Activated CD8-positive, alpha-beta T cell treated with anti-CD3 and anti-CD28 coated beads for 36 hours (primary cell): ENCODE results near the gene JTB. TPM values are rescaled to one million over a fixed set of nuclear protein-coding genes. Genes with fewer than 3 reads are reported as not detected.
"Not testable (repeated sequence)": the region's sequence is repeated elsewhere in the genome, so short reads cannot be mapped to it uniquely, and the experiment has no call there.

Source experiments
- ATAC-seq: fragments of 200-7000 bp; cut with Tn5 transposase; one replicate; pipeline ENCODE4 v1.10.0; 2021; ENCODE audit warnings: mild to moderate bottlenecking, moderate library complexity
- CTCF ChIA-PET: fragments of 350-600 bp; sonication (Branson Sonifier 250); formaldehyde crosslinking; loops from one replicate; lab custom pipeline; 2021; ENCODE audit warnings: antibody characterized with exemption; lab: Charles Lee
- POLR2A ChIA-PET: fragments of 350-600 bp; sonication (Branson Sonifier 250); formaldehyde crosslinking; loops from one replicate; lab custom pipeline; 2021; ENCODE audit warnings: antibody characterized with exemption; lab: Charles Lee
- DNase-seq: peaks from one replicate; pipeline ENCODE4 v3.0.0-alpha.2; 2020
- H3K27ac Mint-ChIP-seq: one replicate; pipeline ENCODE4 v1.8.0; 2021; ENCODE audit warnings: mild to moderate bottlenecking, mixed read lengths
- H3K27me3 Mint-ChIP-seq: one replicate; pipeline ENCODE4 v1.8.0; 2021; ENCODE audit warnings: mixed read lengths
- H3K36me3 Mint-ChIP-seq: one replicate; pipeline ENCODE4 v1.8.0; 2021; ENCODE audit warnings: low read depth, mixed read lengths
- H3K4me1 Mint-ChIP-seq: one replicate; pipeline ENCODE4 v1.8.0; 2021; ENCODE audit warnings: low read depth, mixed read lengths
- H3K4me3 Mint-ChIP-seq: one replicate; pipeline ENCODE4 v1.8.0; 2021; ENCODE audit warnings: mild to moderate bottlenecking, moderate library complexity, mixed read lengths
- H3K9me3 Mint-ChIP-seq: one replicate; pipeline ENCODE4 v1.8.0; 2021; ENCODE audit warnings: mixed read lengths
- CTCF ChIP-seq: fragments of 200-600 bp; IDR thresholded peaks from one replicate; pipeline ENCODE4 v1.8.0; 2022; ENCODE audit warnings: antibody characterized with exemption, mild to moderate bottlenecking
- intact Hi-C: fragments of 100-400 bp; cut with micrococcal nuclease; formaldehyde crosslinking; loops from one replicate; pipeline ENCODE4 v1.10.0; 2022
- total RNA-seq, 2 experiments: library from RNA; stranded (reverse); gene quantifications; one replicate each; pipeline ENCODE4 v1.2.3, GENCODE V29; 2021

Gene JTB
- total RNA-seq: 100 to 1,000 TPM; 151 to 153 TPM

DNA sequence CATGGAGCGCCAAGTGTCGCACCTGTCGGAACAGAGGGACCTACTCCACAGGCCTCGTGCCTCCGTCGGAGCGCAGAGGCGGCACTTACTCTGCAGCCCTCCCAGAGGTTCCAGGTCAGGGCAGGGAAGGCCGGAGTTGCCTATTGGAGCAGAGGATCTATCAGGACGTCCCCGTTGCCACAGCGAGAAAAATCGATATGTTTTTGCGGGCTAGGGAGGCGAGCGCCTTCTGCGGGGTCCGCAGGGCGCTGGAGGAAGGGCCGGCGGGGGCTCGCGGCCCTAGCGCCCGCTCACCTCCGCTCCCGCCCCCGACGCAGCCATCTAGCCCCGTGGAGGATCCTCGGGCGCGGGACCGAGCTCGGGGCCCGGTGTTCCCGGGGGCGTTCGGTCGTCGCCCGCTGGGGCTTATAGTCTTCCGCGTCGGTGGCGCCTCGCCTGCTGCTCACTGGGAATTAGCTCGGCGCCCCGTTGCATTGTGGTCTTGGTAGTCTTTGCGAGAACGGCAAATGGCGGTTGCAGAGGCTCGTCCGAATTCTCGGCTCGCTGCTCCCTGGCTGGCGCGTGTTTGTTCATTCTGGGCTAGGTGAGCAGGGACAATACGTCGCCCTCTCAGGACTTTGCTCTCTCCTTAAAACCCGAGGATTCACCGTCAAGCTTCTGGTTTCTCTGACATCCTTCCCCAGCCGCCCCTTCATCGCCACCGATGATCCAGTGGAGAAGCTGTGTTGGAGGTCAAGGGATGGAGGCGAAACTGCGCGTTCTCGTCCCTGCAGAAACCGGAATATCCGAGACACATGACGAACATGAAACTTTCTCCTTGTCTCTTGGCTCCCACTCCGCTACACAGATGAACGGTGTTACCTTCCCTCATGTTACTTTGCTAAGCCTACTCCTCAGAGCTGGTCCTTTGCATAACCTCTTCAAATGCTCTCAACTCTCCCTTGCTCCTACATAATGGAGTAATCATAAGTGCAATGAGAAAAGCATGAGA is at the start of gene JTB:
Gene JTB (minus strand): TSS at position 425 of the 991 bp plus-strand sequence. CDS start 422 bp downstream, at position 3.
- CTCF ChIA-PET: interaction anchor here (0.7 to 7.1 kb wide), 11 partner anchors 8 to 295 kb away, joined by 3 to 73 read pairs (median 3); partner anchors contain the start of genes CREB3L4, DENND4B, GATAD2B and HAX1
- TF ChIP-seq CTCF: no peak
- DNase-seq (peak; percentile 94), ATAC-seq (peak; percentile 96)
- intact Hi-C loops: no loop called here
- peak within 1 kb of the TSS; percentile 98 for H3K27ac Mint-ChIP-seq
- no peaks in the 10 kb centered on the region for H3K27me3 Mint-ChIP-seq
- peak within 1 kb of the TSS; percentile 99 for H3K4me3 Mint-ChIP-seq
- peaks cover 28% of the 10 kb centered on the region for H3K4me1 Mint-ChIP-seq
- no peaks in the 10 kb centered on the region for H3K9me3 Mint-ChIP-seq
- POLR2A ChIA-PET: interaction anchor here (0.6 to 13.9 kb wide), 15 partner anchors 12 to 251 kb away, joined by 3 to 237 read pairs (median 4); partner anchors contain the start of genes CREB3L4, CRTC2, DENND4B and GATAD2B
- H3K36me3 Mint-ChIP-seq: peaks cover 52% of the 10 kb centered on the region

DNA sequence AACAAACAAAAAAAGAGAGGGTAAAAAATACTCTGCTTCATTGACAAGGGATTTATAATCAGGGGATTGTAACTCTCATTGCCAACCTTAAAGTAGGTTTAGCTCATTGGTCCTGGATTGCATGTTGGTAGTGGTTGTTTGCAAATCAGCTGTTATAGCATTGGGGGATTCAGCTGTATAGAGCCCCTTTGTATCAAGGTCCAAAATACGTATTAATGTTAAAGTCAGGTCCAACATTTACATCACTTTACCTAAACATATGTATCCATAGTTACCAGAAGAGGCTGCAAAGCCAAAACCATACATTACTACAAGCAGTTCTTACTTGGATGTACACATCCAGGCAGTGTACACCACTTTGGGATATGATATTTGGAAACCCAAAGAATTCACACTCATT is 42.5 kb upstream of the JTB start:
- TF ChIP-seq CTCF: no peak
- ChIA-PET CTCF (no interaction called here), POLR2A (no interaction called here)
- Mint-ChIP-seq H3K4me3 (no peak overlapping the region), H3K27me3 (no peaks in the 10 kb centered on the region), H3K27ac (no peak overlapping the region), H3K9me3 (no peaks in the 10 kb centered on the region), H3K36me3 (no peaks in the 10 kb centered on the region), H3K4me1 (no peaks in the 10 kb centered on the region)
- intact Hi-C loops: no loop called here
- no peak for DNase-seq
- no peak for ATAC-seq

DNA sequence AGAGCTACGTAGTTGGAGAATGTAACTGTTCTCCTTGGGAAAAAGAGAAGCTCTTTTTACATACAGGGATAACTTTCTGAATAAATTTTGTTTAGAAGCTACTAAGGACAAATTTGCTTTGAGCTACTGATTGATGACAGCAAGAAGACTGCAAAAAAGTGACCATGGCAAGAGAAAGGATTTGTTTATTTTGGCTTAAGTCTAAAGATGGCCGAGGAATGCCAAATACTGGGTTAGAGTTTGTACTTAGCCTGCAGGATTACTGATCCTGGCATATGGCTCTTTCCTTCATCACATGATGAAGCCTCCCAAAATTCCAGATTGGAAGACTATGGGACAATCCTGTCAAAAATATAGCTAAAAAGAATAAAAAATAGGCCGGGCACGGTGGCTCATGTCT is 41.8 kb upstream of the JTB start:
- no peak for ATAC-seq
- POLR2A ChIA-PET: no interaction called here
- no peak for DNase-seq
- intact Hi-C loops: no loop called here
- Mint-ChIP-seq H3K4me3 (no peak overlapping the region), H3K27me3 (no peaks in the 10 kb centered on the region), H3K9me3 (no peaks in the 10 kb centered on the region), H3K27ac (no peak overlapping the region), H3K4me1 (no peaks in the 10 kb centered on the region), H3K36me3 (no peaks in the 10 kb centered on the region)
- CTCF ChIA-PET: no interaction called here
- no peak for TF ChIP-seq CTCF

DNA sequence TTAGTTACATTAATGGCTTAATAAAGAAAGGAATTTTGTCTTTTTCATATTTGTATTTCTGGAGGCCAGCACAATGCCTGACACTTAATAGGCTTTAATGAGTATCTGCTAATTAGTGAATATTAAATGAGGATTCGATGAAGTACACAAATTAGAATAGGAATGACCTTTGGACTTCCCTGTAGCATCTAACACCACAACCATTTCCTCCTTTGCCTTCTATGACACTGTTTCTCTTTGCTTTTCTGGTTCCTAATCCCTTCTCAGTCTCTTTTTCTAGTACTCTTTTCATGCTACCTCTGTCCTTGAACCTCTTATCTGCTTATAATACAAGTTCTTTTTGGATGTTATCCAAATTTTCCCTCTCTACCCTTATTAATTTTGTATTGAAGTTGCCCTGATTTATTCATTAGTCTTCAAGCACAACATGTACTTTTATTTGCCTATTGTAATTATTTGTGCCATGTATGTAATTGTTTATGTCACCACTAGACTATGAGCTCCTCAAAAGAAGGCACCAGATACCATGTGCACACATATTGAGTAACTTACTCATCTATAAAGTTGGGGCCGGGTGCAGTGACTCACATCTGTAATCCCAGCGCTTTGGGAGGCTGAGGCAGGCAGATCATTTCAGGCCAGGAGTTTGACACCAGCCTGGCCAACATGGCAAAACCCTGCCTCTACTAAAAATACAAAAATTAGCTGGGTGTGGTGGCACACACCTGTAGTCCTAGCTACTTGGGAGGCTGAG is 36.9 kb upstream of the JTB start:
- H3K36me3 Mint-ChIP-seq: no peaks in the 10 kb centered on the region

GRCh38 chr1:154012543-154012942 is 35.1 kb upstream of the JTB start:
- intact Hi-C loops, H3K4me1 Mint-ChIP-seq, ATAC-seq: not testable (repeated sequence)

More for the DNA sequence above, 36.9 kb upstream of the JTB start:
- intact Hi-C loops: no loop called here
- TF ChIP-seq CTCF: no peak
- Mint-ChIP-seq H3K4me3 (no peak overlapping the region), H3K9me3 (no peaks in the 10 kb centered on the region), H3K4me1 (no peaks in the 10 kb centered on the region), H3K27me3 (no peaks in the 10 kb centered on the region), H3K27ac (no peak overlapping the region)
- no peak for ATAC-seq
- POLR2A ChIA-PET: no interaction called here
- no peak for DNase-seq
- CTCF ChIA-PET: no interaction called here

More at GRCh38 chr1:154012543-154012942, 35.1 kb upstream of the JTB start:
- POLR2A ChIA-PET: interaction anchor here (1.0 kb wide), 1 partner anchor 18 kb away, joined by 3 read pairs; no protein-coding TSS in a partner anchor
- H3K9me3 Mint-ChIP-seq, H3K27me3 Mint-ChIP-seq, H3K27ac Mint-ChIP-seq, DNase-seq, H3K36me3 Mint-ChIP-seq, H3K4me3 Mint-ChIP-seq, CTCF ChIA-PET: not testable (repeated sequence)
